Stromal cell of bone marrow (primary cell): ENCODE data around the gene LIF.

Source experiments
- DNase-seq: peaks from one replicate; pipeline ENCODE4 v3.0.0-alpha.2; 2012; ENCODE audit warnings: low read depth

The LIF gene

DNA sequence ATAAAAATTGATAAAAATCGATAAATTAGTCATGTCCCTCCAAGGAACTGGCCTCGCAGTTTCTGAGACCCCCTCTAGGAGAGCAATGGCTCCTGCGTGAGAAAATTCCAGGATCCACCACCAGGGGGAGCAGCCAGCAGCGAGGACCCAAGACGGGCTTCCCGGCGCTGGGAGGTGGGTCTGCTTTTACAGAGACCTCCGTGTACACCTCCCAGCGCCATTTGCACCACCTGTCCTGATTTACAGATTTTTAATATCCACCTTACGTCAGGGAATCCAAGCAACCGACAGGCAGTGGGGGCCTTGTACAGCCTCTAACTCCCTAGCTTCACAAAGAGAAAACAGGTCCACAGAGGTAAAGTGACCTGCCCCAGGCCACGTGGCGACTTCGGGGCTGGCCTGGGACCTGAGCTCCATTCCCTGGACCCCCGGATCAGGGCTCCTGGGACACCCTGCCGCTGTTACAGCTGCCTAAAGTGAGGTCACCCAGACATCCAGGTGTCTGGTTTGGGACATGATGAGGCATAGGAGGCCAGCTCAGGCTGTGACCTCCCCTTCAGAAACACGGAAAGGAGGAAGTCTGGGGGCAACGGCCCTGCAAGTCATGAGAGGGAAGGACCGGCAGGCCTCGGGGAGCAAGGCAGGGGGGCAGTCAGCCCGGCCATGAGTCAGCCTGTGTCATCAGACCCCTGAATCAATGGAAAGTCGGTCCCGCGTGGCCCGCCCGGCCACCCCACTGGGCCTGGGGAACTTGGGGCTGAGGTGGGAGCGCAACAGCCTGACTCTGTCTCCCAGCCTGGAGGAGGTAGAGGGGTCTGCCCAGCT lies 16.6 kb upstream of the LIF start:
- no peak for DNase-seq

DNA sequence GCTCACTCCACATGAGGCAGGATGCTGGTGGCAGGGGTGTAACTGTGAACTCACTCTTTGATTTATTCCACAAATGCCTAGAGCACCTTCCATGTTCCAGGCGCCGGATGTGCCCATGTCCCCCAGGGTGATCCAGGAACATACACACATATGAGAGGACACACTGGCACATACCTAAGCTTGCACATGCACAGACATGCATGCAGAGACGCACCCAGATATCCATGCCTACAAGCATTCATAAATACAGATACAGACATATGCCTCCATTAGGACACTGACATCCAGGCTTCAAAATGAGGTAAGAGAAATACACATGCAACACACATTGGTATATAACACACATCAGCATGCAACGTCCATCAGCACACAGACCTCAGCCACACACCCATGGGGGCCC lies 15.6 kb upstream of the LIF start:
- no peak for DNase-seq

DNA sequence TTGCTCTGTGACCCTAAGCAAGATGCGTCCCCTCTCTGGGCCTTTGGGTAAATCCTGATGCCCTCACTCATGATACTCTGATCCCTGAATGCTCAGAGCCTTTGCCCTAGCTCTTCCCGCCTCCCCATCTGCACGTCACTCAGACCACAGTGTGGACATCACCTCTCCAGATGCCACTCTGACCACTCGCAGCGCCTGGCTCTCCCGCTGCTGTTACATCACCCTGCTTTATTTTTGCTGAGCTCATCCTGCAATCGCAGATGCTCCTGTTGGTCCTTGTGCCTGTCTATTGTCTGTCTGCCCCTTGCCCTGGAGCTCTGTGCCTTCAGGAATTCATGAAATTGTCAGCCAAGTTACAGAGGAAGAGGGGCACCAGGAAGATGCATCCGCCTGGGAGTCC lies 14.6 kb upstream of the LIF start:
- no peak for DNase-seq

DNA sequence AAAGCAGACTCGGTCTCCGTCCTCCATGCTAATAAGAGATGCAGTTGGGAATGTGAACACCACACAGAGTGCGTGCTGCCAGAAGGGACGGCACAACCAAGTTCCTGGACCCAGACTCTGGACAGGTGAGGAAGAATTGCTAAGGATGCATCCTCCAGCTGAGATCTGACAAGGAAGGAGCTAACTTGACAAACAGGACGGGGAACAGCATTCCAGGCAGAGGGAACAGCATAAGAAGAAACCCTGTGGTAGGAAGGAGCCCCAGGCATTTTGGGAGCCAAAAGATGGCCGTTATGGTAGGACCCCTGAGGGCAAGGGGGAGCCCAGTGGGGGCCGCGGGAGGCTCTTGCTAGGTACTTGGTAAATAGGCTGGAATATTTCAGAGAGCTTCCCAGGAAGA lies 14.1 kb upstream of the LIF start:
- no peak for DNase-seq

DNA sequence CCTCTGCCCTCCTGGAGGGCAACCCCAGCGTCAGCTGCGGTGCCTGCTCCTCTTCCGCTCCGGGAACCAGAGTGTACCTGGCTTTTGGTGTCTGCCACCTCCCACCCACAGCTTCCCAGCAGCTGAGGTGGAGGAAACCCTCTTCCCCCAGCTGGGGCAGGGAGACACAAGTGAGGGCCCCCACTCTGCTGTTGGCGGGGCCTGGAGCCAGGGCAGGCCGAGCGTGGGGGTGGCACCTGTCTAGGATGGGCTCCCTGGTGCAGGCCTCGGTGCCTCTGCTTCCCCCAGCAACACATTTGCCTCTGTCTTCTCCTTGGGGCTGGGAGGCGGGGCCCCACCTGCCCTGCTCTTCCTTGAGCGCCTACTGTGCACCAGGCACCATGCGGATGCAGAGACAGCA lies 13.7 kb upstream of the LIF start:
- DNase-seq: no peak

DNA sequence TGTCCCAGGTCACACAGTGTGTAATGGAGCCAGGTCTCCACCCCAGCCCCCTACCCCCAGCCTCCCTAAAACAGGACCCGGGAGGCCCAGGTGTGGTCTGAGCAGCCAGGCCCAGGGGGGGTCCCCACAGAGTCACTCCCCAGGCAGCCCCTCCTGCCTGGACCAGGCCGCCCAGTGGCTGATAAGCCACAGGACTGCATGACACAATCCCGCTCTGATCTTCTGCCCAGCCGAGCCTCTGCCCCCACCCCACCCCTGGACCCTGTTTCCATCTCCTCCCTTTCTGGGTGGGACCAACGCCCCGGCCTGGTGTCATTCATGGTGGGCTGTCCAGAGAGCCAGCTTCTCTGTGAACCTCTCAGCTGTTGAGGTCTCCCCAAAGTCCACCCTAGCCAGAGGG lies 7.8 kb upstream of the LIF start:
- no peak for DNase-seq

DNA sequence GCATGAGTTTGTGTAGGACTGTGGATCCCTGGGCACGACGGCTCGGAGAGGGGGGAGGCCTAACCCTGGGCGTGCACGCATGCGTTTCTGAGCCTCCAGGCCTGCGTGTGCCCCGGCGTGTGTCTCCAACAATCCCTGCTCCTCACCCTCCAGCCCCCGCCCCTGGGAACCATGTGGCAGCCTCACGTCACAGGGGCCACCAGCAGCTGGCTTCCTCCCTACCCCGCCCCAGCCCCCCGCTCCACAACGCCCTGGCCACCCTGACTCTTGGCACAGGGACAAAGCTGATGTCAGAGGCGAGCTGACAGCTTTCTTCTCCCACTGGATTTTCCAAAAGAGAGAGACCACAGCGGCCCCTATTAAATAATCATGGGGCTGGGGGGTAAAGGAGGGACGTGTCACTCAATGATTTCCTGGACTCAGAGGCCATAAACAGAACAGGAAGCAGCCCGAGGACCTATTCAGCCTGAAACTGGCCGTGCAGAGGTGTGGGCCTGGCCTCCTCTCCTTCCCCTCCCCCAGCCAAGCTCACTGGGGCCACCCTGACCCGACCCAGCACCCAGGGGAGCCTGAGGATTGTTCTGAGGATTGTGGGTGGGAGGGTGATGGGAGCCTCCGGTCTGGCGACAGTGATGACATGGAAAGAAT lies 6.8 kb upstream of the LIF start:
- no peak for DNase-seq

DNA sequence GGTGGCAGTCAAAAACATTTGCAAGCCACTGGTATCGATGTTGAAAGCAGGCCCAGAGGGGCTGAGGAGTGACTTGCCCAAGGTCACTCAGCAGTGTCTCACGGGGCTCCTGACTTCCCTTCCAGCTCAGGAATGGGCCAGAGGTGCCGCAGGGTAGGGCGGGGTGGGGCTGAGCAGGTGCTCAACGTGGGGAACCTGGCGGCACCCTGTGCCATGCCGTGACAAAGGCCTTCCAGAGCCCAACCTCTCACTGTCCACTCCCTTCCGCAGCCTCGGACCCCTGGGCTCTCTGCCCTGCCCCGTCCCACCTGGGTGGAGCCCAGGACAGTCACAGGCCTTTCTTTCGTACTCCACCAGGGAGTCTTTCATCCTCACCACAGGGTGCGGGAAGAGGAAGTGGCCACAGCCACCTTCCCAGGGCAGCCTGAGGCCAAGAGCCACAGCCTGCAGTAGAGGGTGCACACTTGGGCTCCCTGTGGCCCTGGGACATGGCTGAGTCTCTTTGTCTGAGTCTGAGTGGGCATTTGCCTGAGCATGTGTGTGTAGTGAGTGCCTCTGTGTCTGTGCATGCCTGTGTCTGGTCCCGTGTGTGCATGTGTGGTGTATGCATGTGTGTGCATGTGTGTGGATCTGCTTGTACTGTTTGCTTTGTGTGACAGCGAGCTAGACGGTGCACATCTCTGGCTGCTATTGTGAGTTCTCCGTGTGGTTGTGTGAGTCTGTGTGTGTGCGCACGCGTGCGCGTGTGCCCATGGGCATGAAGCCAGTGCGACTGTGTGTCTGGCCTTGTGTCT lies 6.0 kb upstream of the LIF start:
- DNase-seq: no peak

DNA sequence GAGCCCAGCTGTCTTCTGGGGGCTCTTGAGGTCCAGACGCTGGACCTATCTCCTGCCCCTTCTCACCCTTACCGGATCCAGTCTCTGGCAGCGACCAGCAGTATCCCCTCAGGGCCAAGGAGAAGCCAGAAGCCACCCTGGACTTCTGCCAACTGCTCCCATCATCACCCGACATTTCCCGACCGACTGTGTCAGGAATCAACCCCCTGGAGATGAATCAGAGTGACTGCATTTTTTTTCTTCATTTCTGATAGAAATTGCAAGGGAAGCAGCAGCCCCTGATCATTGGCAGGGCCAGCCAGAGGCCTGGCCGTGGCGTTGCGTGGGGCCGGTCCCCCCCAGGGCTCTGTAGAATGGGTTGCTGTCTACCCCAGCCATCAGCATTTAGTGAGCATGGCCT lies 5.2 kb upstream of the LIF start:
- no peak for DNase-seq

DNA sequence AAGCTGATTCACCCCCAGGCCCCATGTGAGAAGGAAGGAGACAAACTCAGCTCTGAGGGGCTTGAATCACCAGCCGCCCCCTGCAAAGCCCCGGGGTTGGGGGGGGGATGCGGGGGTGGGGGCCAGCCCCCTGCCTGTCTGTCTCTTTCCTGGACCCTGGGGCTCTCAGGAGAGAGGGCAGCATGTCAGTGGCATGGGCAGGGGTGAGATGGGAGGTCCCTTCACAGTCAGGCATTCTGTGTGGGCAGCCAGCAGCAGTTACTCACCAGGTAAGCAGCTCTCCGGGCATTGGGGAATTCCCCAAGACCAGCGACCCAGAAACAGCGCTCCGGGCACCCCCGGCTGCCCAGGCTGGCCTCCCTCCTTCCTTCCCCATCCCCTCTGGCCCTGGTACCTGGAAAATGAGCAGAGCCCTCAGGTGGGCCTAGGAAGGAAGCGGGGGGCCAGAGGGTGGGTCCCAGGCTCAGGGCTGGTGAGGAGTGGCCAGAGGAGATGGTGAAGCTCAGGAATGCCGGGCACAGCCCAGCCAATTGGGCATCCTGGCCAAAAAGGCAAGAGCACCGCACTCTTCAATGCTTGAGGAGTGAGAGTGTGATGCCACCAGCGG lies 4.2 kb upstream of the LIF start:
- no peak for DNase-seq

DNA sequence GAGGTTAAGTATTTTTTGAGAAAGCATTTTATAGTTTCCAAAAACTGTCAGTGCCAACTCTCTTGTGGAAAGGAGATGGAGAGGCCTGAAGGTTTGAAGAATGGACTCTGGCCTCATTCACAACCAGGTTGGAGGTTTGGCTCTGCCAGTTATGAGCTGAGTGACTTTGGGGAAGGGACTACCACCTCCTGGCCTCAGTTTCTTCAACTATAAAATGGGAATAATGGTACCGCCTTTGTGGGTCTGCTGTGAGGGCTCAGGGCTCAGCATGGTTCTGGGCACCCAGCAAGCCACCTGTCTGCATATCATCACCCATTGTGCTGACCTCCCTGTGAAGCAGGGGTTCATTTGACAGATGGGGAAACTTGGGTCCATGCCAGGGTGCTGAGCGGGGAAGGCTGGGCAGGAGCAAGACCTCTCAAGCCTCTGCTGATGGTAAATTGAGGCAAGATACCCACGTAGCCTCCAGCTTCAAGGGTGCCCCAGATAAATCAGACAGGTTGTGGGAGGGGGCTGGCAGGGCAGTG lies 3.5 kb upstream of the LIF start:
- DNase-seq: no peak

DNA sequence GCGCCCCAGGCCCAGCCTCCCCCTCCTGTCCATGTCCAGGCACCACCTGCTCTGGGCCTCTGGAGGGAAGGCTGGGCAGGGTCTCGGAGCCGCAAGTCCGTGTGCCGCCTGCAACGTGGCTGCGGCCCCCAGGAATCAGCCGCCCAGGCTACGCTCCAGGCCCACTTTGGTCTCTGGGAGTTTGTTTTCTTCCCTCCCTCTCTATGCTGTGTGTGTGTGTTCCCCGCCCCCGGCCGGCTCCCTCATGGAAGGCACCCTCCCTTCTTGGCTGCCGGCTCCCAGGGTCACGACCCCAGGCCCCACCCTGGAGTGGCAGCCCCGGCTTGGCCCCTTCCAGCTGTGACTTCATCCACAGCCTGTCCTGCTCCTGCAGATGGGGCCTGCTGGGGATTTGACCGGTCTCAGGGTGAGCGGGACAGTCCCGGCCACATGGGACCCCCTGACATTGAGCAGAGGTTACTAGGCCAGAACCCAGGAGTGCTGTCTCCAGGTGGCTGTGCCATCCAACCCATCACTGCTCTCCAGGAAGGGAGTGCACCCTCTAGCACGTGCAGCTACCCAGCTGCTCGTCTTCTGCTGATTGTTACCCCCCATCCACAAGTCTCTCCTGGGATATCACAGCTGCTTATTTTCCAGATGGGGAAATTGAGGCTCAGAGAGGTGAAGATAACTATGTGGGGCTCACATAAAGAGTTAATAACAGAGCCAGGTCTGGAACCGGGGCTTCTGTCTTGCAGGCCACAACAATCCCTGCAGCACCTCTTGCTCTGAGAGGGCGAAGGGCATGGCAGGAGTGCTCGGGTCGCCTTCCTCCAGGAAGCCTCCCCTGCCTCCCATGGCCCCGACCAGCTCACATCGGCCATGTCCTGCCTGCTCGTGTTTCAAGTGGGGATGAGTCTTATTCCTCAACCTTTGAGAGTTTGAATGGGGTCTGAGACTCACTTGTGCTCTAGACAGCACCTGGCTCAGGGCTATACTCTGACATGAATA lies 2.8 kb upstream of the LIF start:
- no peak for DNase-seq

DNA sequence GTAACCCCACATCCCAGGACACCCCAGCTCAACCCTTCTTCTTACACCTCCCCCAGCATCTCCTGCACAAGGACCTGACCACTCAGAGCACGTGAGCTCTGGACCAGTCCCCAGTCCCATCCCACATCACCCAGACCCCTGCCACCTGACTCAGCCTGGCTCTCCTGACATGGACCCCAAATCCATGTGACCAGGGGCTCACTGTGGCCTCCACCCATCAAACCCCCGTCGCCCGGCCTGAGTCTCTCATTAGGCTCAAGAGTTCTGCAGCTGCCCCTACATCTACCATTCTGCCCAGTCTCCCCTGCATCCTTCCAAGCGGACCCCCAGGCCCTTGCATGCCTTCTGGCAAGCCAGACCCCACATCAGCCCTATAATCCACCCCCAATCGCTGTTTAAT lies 1.9 kb upstream of the LIF start:
- DNase-seq: no peak

DNA sequence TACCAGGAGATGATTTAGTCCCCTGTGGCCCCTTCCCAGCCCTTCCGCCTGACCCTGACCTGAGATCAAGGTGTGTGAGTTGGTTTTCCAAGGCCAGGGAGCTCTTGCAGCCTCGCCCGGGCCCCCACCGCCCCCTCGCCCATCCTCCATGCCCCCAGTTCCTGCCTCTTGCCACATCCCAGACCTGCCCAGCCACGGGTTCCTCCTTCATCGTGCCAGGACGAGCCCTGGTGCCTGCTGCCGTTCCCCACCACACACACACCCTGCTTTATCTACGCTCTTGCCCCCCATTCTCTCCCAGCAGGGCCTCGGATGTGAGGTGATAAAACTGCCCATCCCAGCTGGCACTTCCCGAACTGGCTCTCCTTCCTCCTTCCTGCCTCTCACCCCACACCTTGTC lies 1.4 kb upstream of the LIF start:
- DNase-seq: no peak

DNA sequence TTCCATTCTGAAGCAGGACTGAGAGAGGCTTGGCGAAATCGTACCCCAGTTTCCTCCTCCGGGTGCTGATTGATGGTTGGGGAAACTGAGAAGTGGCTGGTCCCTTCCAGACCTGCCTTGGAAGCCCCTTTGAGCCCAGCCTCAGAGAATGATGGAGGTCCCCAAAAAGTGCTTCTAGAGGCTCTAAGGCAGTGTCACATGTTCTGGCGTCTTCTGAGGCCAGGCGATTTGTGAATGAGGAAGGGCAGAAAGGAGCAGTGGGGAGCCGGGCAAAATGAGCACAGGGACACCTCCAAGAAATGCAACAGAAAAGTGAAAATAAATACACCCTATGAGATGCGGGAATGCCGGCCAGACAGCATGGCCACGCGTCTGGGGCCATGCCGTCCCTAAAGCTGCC lies 1.0 kb upstream of the LIF start:
- DNase-seq: no peak

DNA sequence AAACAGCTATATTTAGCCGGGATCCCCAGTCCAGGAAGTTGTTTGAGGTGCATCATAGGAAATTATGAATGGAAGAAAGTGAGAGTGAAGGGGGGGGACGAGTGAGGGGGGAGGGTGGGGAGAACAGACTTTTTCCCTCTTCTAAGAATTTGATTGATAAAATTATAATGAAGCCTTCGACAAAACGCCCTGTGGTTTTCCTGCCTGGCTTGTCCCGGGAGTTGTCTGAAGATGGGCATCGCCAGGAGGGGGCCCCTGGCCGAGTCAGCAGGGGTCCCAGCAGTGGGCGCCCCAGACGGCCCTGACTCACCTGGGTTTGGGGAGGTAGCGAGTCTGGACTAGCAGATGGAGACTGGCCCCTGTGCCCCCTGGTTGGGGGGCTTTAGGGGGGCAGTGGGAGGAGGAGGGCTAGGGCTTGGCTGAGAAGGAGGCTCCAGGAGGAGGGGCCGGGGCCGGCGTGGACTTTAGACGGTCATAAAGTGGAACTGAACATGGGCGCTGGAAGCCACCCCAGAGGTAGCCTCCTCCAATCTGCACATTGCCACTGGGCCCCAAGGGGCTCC lies 336 bp upstream of the LIF start:
- peak; percentile 65 for DNase-seq

DNA sequence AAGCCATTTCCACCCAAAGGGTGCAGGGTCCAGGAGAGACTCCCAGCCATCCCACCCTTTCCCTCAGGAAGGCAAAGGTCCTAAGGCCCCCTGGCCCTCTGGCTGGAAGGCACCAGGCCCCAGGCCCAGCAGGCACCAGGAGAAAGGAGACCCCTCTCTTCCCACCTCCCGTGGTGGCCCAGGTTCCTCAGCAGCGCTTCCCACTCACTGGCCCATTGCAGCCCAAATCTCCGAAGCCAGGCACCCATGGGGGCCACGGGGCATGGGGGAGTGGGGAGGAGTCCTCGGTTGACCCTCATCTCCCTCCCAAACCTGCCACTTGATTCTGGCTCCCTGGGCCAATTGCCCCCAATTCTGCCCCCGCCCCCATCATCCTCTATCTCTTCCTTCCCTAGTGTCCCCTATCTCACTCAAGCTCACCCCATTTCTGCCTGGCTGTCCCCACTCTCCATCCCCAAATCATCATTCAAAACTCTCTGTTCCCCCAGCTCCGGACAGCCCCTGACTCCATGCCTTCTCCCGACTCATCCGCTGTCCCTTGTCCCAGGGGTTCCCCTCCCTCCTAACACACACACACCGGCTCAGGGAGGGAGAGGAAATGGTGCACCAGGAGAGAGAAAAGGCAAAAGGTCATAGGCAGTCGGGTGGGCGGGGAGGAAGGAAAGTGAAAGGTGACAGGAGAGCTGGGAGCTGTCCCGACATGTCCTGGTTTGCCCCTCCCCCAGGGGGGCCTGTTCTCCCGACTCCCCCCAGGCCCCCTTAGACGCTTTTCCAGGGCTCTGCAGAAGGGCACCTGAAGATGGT lies 1.2 kb downstream of the LIF start:
- no peak for DNase-seq

DNA sequence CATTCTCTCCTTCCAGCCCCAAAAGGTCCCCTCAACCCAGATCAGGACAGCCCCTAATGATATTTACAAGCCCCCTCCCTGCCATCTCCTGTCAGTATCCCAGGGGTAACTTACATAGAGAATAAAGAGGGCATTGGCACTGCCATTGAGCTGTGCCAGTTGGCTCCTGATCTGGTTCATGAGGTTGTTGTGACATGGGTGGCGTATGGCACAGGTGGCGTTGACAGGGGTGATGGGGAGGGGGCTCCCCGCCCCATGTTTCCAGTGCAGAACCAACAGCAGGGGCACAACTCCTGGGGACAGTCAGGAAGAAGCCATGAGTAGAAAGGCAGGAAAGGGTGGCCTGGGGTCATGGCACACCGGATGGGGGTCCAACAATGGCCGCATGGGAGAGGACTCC lies 1.9 kb downstream of the LIF start:
- DNase-seq: no peak

DNA sequence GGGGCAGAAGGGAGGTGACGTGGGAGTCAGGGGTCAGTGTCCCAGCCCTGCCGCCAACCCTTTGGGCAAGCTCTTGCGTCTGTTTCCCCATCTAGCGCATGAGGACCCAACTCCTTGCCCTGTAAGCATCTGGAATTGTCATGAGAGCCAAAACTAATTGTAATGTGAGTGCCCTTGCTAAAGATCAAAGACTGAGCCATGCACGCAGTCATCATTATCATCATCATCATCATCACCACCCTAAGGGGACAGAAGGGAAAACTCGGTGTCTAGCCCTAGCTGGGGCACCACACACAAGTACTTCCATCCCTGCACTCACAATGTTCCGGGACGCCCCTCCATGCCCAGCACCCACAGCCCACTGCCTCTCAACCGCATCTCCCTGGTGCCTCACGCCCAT lies 2.5 kb downstream of the LIF start:
- DNase-seq: no peak

DNA sequence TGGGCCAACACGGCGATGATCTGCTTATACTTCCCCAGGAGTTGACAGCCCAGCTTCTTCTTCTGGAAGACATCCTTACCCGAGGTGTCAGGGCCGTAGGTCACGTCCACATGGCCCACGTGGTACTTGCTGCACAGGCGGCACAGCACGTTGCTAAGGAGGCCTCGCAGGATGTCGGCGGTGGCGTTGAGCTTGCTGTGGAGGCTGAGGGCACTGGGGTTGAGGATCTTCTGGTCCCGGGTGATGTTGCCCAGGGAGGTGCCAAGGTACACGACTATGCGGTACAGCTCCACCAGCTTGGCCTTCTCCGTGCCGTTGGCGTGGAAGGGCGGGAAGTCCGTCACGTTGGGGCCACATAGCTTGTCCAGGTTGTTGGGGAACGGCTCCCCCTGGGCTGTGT lies 2.9 kb downstream of the LIF start:
- no peak for DNase-seq
